ENCODE data around the gene FBLN2. TPM values are rescaled to one million over a fixed set of nuclear protein-coding genes. Genes with fewer than 3 reads are reported as not detected.

The FBLN2 gene
- polyA plus RNA-seq, 1 of the 3 experiments (the other 2 are of a cell fraction): 5.2 TPM

DNA sequence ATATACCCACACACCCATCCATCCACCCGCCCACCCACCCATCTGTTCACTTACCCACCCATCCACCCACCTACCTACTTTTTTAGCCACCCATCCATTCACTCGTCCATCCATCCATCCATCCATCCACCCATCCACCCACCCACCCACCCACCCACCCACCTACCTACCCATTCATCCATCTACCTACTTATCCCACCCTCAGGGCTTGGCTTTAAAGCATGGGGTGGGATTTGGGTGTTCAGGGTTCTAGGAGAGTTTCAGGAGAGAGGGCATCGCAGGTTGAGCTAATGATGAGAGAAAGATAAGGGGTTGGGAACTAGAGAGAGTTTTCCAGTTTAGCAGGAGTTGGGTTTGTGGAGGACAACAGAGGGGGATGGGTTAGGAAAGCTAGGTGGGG is 9.7 kb downstream of the FBLN2 start:
- Histone ChIP-seq H3K9me3 (no peaks in the 10 kb centered on the region), H4K20me1 (ENCODE audit: insufficient read depth) (no peaks in the 10 kb centered on the region), H3K27ac (ENCODE audit: low read depth in 2 of 2, low read length in 1 of 2) (no peak overlapping the region), H3K36me3 (replicated peaks in 1 of 2; ENCODE audit: control insufficient read depth in 1 of 2, insufficient read depth in 2 of 2, low read length in 1 of 2) (no peaks in the 10 kb centered on the region), H2AFZ (ENCODE audit: low read depth) (no peak overlapping the region), H3K4me2 (no peak overlapping the region), H3K79me2 (ENCODE audit: insufficient read depth) (no peaks in the 10 kb centered on the region), H3K4me1 (ENCODE audit: control insufficient read depth in 1 of 2, insufficient read depth in 2 of 2, low read depth in 1 of 2, low read length in 1 of 2) (peaks cover 0 to 35% of the 10 kb centered on the region in 2 experiments; a peak in 2 of 4 replicates), H3K9me2 (no peaks in the 10 kb centered on the region), H3K4me3 (ENCODE audit: low read depth in 2 of 2, low read length in 1 of 2) (no peak overlapping the region), H3F3A (replicated peaks; ENCODE audit: insufficient read depth) (no peaks in the 10 kb centered on the region), H3K27me3 (ENCODE audit: insufficient read depth) (no peaks in the 10 kb centered on the region), H3K9ac (no peak overlapping the region)
- no peak for DNase-seq
- WGBS (ENCODE audit: low lambda C conversion rate): 38% methylated on average over 3 of the region's 3 CpGs
- TF ChIP-seq ELF1 (IDR thresholded peaks at IDR 0.05): no peak
- no peak for TF ChIP-seq RAD21 (IDR thresholded peaks at IDR 0.05; ENCODE audit: low read length)
- TF ChIP-seq EP300 (IDR thresholded peaks at IDR 0.05; ENCODE audit: borderline replicate concordance in 1 of 2, low read depth in 1 of 2, low read length in 1 of 2): no peak
- TF ChIP-seq, protein P1, sequence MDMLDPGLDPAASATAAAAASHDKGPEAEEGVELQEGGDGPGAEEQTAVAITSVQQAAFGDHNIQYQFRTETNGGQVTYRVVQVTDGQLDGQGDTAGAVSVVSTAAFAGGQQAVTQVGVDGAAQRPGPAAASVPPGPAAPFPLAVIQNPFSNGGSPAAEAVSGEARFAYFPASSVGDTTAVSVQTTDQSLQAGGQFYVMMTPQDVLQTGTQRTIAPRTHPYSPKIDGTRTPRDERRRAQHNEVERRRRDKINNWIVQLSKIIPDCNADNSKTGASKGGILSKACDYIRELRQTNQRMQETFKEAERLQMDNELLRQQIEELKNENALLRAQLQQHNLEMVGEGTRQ (IDR thresholded peaks at IDR 0.05; ENCODE audit: borderline replicate concordance, low read depth, low read length): no peak
- TF ChIP-seq EZH2phosphoT487 (IDR thresholded peaks at IDR 0.05; ENCODE audit: borderline replicate concordance, low read depth): no peak
- TF ChIP-seq, protein P2, sequence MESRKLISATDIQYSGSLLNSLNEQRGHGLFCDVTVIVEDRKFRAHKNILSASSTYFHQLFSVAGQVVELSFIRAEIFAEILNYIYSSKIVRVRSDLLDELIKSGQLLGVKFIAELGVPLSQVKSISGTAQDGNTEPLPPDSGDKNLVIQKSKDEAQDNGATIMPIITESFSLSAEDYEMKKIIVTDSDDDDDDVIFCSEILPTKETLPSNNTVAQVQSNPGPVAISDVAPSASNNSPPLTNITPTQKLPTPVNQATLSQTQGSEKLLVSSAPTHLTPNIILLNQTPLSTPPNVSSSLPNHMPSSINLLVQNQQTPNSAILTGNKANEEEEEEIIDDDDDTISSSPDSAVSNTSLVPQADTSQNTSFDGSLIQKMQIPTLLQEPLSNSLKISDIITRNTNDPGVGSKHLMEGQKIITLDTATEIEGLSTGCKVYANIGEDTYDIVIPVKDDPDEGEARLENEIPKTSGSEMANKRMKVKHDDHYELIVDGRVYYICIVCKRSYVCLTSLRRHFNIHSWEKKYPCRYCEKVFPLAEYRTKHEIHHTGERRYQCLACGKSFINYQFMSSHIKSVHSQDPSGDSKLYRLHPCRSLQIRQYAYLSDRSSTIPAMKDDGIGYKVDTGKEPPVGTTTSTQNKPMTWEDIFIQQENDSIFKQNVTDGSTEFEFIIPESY (IDR thresholded peaks at IDR 0.05; ENCODE audit: borderline replicate concordance, low read depth): no peak
- TF ChIP-seq, protein P3, sequence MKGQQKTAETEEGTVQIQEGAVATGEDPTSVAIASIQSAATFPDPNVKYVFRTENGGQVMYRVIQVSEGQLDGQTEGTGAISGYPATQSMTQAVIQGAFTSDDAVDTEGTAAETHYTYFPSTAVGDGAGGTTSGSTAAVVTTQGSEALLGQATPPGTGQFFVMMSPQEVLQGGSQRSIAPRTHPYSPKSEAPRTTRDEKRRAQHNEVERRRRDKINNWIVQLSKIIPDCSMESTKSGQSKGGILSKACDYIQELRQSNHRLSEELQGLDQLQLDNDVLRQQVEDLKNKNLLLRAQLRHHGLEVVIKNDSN (IDR thresholded peaks at IDR 0.05; ENCODE audit: borderline replicate concordance, low read depth): no peak
- no peak for TF ChIP-seq CHD2 (IDR thresholded peaks at IDR 0.05; ENCODE audit: low read length, partially characterized antibody)
- no peak for TF ChIP-seq FOXM1 (IDR thresholded peaks at IDR 0.05; ENCODE audit: low read depth)
- TF ChIP-seq GATA2 (CRISPR knock-in tag; IDR thresholded peaks at IDR 0.05): no peak
- TF ChIP-seq NRF1 (IDR thresholded peaks at IDR 0.05; ENCODE audit: low read depth, low read length): no peak
- TF ChIP-seq FOSL2 (IDR thresholded peaks at IDR 0.05; ENCODE audit: borderline replicate concordance, low read depth): no peak
- no peak for TF ChIP-seq FOXJ3 (CRISPR knock-in tag; IDR thresholded peaks at IDR 0.05)
- TF ChIP-seq, protein P4, sequence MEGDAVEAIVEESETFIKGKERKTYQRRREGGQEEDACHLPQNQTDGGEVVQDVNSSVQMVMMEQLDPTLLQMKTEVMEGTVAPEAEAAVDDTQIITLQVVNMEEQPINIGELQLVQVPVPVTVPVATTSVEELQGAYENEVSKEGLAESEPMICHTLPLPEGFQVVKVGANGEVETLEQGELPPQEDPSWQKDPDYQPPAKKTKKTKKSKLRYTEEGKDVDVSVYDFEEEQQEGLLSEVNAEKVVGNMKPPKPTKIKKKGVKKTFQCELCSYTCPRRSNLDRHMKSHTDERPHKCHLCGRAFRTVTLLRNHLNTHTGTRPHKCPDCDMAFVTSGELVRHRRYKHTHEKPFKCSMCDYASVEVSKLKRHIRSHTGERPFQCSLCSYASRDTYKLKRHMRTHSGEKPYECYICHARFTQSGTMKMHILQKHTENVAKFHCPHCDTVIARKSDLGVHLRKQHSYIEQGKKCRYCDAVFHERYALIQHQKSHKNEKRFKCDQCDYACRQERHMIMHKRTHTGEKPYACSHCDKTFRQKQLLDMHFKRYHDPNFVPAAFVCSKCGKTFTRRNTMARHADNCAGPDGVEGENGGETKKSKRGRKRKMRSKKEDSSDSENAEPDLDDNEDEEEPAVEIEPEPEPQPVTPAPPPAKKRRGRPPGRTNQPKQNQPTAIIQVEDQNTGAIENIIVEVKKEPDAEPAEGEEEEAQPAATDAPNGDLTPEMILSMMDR (IDR thresholded peaks at IDR 0.05): no peak
- TF ChIP-seq, protein P5, sequence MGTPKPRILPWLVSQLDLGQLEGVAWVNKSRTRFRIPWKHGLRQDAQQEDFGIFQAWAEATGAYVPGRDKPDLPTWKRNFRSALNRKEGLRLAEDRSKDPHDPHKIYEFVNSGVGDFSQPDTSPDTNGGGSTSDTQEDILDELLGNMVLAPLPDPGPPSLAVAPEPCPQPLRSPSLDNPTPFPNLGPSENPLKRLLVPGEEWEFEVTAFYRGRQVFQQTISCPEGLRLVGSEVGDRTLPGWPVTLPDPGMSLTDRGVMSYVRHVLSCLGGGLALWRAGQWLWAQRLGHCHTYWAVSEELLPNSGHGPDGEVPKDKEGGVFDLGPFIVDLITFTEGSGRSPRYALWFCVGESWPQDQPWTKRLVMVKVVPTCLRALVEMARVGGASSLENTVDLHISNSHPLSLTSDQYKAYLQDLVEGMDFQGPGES (IDR thresholded peaks at IDR 0.05; ENCODE audit: low read depth, low read length): no peak
- no peak for TF ChIP-seq MEF2A (IDR thresholded peaks at IDR 0.05; ENCODE audit: borderline replicate concordance, low read depth)
- no peak for TF ChIP-seq TEAD4 (IDR thresholded peaks at IDR 0.05; ENCODE audit: borderline replicate concordance, insufficient read depth)
- TF ChIP-seq MXI1 (IDR thresholded peaks at IDR 0.05; ENCODE audit: low read depth, low read length): no peak
- no peak for TF ChIP-seq TAF1 (IDR thresholded peaks at IDR 0.05; ENCODE audit: borderline replicate concordance, low read depth, low read length)
- TF ChIP-seq, protein P6, sequence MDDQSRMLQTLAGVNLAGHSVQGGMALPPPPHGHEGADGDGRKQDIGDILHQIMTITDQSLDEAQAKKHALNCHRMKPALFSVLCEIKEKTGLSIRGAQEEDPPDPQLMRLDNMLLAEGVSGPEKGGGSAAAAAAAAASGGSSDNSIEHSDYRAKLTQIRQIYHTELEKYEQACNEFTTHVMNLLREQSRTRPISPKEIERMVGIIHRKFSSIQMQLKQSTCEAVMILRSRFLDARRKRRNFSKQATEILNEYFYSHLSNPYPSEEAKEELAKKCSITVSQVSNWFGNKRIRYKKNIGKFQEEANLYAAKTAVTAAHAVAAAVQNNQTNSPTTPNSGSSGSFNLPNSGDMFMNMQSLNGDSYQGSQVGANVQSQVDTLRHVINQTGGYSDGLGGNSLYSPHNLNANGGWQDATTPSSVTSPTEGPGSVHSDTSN (IDR thresholded peaks at IDR 0.05): no peak
- CTCF ChIA-PET: interaction anchor here (1.3 to 1.9 kb wide), 4 partner anchors 16 to 97 kb away, joined by 3 to 6 read pairs (median 4); no protein-coding TSS in a partner anchor
- POLR2A ChIA-PET: no interaction called here

All from SK-N-SH (cell line).